Right ventricle myocardium superior (tissue), 1 donor: ENCODE measurements around the gene ELK4. TPM values are rescaled to one million over a fixed set of nuclear protein-coding genes. Genes with fewer than 3 reads are reported as not detected.

Experiments
- ATAC-seq: fragments of 200-7000 bp; cut with Tn5 transposase; one replicate; pipeline ENCODE4 v1.9.1; 2020; ENCODE audit warnings: mild to moderate bottlenecking; ENCODE audit not compliant: poor library complexity
- DNase-seq: peaks from one replicate; pipeline ENCODE4 v3.0.0-alpha.2; 2020
- intact Hi-C: fragments of 100-400 bp; cut with DNase I; formaldehyde crosslinking; loops from one replicate; pipeline ENCODE4 v1.11.2; 2022
- total RNA-seq: library from RNA; stranded (reverse); fragmentation: NEBNext Ultra II Directional; extraction: Animal tissue kit (Norgen Biotek cat#: 25700); gene quantifications from one replicate; pipeline ENCODE4 v1.2.1, GENCODE V29; 2021
- donor health status: DM: no; HTN: yes; CAD: no; lungs with severe emphysema.

The ELK4 gene
- total RNA-seq, 1 donor from 2014 or later: 31.1 TPM

- DNase-seq: no peak
- intact Hi-C loops: loop anchor here (2.0 to 5.0 kb wide), 2 partner anchors 68 to 117 kb away; no protein-coding TSS in a partner anchor
Observed at GRCh38 chr1:205590457-205590768, 41.4 kb downstream of the ELK4 start.

GRCh38 chr1:205589618-205590456, 42.0 kb downstream of the ELK4 start:
- DNase-seq: no peak
- intact Hi-C loops: loop anchor here (2.0 to 5.0 kb wide), 2 partner anchors 69 to 117 kb away; no protein-coding TSS in a partner anchor
- no peak for ATAC-seq

More at GRCh38 chr1:205590457-205590768, 41.4 kb downstream of the ELK4 start:
- no peak for ATAC-seq

DNA sequence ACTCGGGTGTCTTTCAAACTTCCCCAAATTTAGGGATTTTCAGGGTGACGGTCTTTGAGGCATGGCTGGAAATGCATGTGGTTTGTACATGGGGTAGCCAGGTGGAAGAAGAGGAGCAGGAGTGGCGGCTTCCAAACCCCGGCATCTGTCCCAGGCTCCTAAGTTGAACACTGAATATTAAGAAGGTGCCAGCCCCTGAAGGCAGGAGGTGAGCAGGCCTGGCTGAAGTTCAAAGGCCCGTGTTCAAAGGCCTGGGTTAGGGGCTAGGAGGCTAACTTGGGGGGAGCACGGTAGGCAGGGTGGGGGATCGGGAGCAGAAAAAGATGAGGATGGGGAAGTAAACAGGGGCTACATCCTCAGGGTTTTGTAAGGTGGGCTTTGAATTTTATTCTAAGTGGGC, 42.8 kb downstream of the ELK4 start:
- DNase-seq (no peak), ATAC-seq (no peak)
- intact Hi-C loops: no loop called here

DNA sequence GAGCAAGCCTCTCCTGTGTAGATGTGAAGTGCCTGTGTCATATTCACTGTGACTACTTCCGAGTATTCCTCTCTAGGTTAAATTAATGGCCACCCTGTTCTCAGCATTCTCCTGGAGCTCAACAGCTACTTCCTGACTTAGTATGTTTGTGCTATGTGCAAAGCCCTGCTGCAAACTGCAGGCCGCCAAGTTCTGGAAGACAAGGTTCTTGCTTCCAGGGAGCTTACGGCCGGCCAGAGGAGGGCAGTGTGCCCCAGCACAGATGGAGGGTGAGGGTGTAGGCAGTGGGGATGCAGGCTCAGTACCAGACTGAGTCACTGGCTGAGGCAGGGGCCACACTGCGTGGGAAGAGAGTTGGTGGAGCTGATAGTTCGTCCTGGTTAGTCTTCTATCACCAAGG, 43.2 kb downstream of the ELK4 start:
- intact Hi-C loops: no loop called here
- DNase-seq (no peak), ATAC-seq (no peak)

DNA sequence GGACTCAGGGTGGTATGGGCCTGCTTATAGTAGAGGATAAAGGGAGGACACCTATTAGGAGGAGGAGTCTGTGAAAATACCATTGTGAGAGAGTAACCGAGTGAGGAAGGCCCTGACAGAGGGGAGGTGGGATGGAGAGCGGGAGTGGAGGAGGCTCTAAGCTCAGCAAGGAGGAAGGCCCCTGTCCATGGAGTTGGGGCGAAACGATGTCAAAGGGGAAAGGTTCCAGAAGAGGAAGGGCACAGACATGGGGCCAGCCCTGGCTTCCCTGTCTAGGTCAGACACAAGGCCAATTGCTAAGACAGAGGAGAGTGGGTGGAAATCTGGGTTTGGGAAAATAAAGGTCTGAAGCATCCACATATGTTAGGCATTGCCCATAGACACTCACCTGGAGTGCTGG, 44.2 kb downstream of the ELK4 start:
- no peak for DNase-seq
- intact Hi-C loops: no loop called here
- no peak for ATAC-seq

GRCh38 chr1:205585835-205586785, 45.7 kb downstream of the ELK4 start:
- intact Hi-C loops: no loop called here
- ATAC-seq (no peak), DNase-seq (no peak)

DNA sequence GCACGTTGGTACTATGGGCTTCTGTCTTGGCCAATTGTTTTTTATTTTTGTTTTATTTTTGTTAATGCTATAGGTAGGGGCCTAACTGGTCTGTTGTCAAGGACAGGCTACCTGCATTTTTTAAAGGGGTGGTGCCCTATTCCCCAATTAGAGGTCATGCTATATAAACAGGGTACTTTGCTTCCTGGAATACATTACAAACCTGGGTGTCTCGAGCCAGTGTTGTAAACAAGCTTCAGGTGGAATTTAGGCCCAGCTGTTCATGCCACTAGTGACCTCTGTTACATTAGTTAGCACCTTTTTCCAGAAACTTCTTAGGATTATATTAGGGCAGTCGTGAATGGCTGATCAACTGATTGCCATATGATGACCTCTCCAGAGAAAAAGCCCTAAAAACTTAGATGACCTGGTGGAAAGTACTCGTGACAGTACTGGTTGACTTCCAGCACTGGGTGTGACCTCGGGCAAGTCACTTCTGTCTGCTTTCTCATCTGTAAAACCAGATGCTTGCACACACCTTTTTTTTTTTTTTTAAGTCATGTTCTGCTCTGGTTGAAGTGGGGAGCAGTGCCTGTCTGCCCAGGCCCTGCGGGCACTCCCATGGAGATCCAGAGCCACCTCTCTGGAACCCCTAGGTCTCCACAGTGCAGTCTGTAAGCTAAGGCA, 46.5 kb downstream of the ELK4 start:
- no peak for ATAC-seq
- intact Hi-C loops: no loop called here
- DNase-seq: no peak

GRCh38 chr1:205584732-205585131, 47.1 kb downstream of the ELK4 start:
- DNase-seq (no peak), ATAC-seq (no peak)
- intact Hi-C loops: no loop called here

DNA sequence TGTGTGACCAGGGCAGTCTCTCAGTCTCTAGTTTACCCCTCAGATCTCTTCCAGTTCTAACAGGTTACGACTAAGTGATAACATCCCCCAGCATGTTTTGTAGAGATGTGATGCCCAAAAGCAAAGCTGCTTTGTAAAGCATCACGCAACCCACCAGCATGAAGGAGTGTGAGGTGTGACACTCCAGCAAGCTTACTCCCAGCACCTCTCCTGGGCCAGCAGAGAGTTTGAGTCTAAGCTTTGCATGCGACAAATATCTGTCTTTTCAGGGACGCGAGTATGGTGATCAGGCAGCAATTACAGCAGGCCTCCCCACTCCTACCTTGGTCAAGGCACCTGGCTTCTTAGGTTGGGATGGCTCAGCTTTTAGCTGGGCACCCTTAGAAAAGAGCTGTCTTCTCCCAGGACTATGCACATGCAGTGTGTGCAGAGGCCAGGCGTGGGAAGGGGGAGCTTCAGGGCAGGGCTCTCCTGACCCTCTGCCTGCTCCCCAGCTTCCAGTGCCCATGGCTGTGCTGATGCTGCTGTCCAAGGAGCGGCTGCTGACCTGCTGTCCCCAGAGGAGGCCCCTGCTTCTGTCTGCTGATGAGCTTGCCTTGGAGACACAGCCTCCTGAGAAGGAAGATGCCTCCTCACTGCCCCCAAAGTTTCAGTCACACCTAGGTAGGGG, 48.2 kb downstream of the ELK4 start:
- ATAC-seq (no peak), DNase-seq (no peak)
- intact Hi-C loops: no loop called here

DNA sequence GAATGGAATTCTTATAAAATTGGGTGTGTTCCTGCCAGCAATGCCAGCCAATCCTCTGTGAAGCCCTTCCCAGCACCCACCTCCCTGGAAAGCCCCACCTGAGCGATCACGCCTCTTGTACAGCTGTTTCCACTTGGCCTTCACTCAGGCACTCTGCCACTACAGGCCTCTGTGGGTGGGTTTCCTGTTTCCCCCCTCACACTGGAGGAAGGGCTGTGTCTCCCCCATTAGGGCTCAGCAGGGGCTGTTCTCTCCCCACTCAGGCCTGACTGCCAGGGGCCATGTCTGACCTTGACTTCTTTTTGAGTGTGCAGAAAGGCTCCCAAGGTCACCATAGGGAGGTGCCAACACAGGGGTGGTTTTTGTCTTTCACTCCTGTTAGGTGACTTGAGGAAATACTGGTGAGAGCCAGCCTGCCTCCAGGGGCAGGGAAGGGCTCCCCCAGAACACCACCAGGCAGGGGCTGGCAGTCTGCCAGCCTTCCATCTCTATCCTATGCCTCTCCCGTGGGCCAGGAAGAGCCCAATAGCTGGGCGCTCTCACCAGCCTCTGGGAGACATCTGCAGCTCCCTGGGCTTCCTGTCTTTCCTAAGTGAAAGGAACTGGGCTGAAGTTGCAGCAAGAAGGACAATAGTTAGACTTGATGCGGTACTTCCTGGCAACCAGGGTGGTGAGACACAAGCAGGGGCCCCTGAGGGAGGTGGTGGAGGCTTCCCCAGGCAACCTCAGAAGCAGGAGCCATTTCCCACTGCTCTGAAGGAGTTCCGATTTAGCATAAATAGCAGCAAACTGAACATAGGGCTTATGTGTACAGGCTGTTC, 49.1 kb downstream of the ELK4 start:
- peak; percentile 38 for ATAC-seq
- intact Hi-C loops: no loop called here
- no peak for DNase-seq

GRCh38 chr1:205582046-205582445, 49.8 kb downstream of the ELK4 start:
- no peak for DNase-seq
- no peak for ATAC-seq
- intact Hi-C loops: no loop called here

- intact Hi-C loops: no loop called here
- DNase-seq (no peak), ATAC-seq (no peak)
Observed at GRCh38 chr1:205581321-205581980, 50.4 kb downstream of the ELK4 start.

DNA sequence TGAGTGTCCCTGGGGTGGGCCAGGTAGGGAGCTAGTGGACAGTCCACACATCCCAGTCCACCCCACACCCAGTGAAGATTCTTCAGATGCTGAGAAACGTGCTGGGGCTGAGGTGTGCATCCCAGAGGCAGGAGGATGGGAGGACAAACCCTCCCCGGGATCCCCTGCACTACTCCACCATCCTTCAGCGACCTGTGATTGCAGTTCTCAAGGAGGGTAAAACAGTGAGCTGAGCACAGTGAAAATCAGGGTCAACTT, 51.0 kb downstream of the ELK4 start:
- DNase-seq (no peak), ATAC-seq (no peak)
- intact Hi-C loops: no loop called here

- ATAC-seq (no peak), DNase-seq (no peak)
- intact Hi-C loops: no loop called here
Observed at GRCh38 chr1:205580140-205580922, 51.5 kb downstream of the ELK4 start.

DNA sequence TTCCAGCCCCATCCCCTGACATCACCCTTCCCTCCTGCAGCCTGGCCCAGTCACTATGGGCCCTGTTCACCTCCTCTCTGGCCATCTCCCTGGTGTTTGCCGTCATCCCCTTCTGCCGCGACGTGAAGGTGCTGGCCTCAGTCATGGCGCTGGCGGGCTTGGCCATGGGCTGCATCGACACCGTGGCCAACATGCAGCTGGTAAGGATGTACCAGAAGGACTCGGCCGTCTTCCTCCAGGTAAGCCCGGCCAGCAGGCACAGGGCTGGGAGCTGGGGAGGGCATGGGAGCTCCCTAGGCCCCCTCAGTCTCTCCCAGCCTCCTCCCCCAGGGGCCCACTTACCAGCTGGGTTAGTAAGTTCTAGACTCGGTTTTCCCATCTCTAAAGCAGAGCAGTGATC, 52.1 kb downstream of the ELK4 start:
- DNase-seq (no peak), ATAC-seq (no peak)
- intact Hi-C loops: no loop called here

DNA sequence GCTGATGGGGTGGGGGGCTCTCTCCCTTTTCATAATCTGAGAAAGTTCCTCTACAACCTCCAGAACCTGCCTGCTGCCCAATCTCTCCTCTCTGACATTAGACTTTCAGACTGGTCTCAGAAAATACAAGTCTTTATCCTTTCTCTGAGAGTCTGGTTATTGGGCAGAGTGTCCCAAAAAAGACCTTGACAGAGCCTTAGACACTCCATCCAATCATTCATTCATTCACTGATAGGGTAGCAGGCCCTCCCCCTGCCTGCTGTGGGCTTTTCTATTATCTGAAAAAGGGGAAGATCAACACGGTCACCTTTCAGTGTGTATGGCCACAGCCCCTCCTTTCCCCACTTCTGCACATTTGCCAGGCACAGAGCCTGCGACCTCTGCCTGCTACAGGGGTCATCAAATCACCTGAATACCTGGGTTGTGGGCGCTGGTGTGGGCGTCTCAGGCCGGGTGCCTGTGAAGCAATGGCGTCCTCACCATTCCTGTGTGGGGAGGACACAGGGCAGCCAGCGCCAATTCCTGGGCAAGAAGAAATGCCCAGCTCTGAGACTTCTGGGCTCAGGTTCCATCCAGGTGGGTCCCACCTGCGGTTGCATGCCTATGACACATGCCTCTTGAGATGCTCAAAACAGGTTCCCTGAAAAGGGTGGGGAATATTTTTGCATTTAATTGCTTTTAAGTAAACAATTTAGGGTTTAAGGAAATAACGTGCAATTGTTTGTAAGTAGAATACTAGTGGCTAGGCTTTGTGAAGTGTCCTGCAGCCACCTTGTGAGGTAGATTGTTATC, 52.8 kb downstream of the ELK4 start:
- no peak for ATAC-seq
- no peak for DNase-seq
- intact Hi-C loops: no loop called here
